Embryonic facial prominence (tissue), 1 donor: ENCODE data around the gene SLC35F3.

ENCODE experiments used
- DNase-seq: peaks from one replicate; pipeline ENCODE4 v3.0.0-alpha.2; 2016; ENCODE audit errors: extremely low spot score

Gene SLC35F3

GRCh38 chr1:234253732-234254131 is 349.3 kb downstream of the SLC35F3 start:
- no peak for DNase-seq

GRCh38 chr1:234256359-234256758 is 351.9 kb downstream of the SLC35F3 start:
- DNase-seq, result no peak

- no peak for DNase-seq
Measured at GRCh38 chr1:234258071-234258470, 353.6 kb downstream of the SLC35F3 start.

GRCh38 chr1:234260578-234260977 is 356.1 kb downstream of the SLC35F3 start:
- no peak for DNase-seq

- no peak for DNase-seq
Measured at GRCh38 chr1:234261545-234261944, 357.1 kb downstream of the SLC35F3 start.

GRCh38 chr1:234262007-234262753 is 357.7 kb downstream of the SLC35F3 start:
- DNase-seq, result no peak

- DNase-seq, result no peak
Measured at GRCh38 chr1:234262754-234263105, 358.3 kb downstream of the SLC35F3 start.

- no peak for DNase-seq
Measured at GRCh38 chr1:234264832-234265231, 360.4 kb downstream of the SLC35F3 start.

- no peak for DNase-seq
Measured at GRCh38 chr1:234265321-234265720, 360.8 kb downstream of the SLC35F3 start.

- no peak for DNase-seq
Measured at GRCh38 chr1:234265861-234266260, 361.4 kb downstream of the SLC35F3 start.

- DNase-seq, result no peak
Measured at GRCh38 chr1:234270093-234270492, 365.6 kb downstream of the SLC35F3 start.

- DNase-seq, result no peak
Measured at GRCh38 chr1:234270581-234271242, 366.2 kb downstream of the SLC35F3 start.

GRCh38 chr1:234271243-234271606 is 366.7 kb downstream of the SLC35F3 start:
- no peak for DNase-seq

- DNase-seq, result no peak
Measured at GRCh38 chr1:234272656-234273312, 368.3 kb downstream of the SLC35F3 start.

- no peak for DNase-seq
Measured at GRCh38 chr1:234273981-234274380, 369.5 kb downstream of the SLC35F3 start.

GRCh38 chr1:234276151-234276788 is 371.8 kb downstream of the SLC35F3 start:
- no peak for DNase-seq

GRCh38 chr1:234277161-234277868 is 372.8 kb downstream of the SLC35F3 start:
- no peak for DNase-seq

GRCh38 chr1:234279021-234279420 is 374.5 kb downstream of the SLC35F3 start:
- no peak for DNase-seq

GRCh38 chr1:234280500-234280899 is 376.0 kb downstream of the SLC35F3 start:
- no peak for DNase-seq

GRCh38 chr1:234281826-234282489 is 377.5 kb downstream of the SLC35F3 start:
- no peak for DNase-seq

- DNase-seq, result no peak
Measured at GRCh38 chr1:234286206-234286605, 381.7 kb downstream of the SLC35F3 start.
